GM23338 (cell line): Measurements from ENCODE around the gene ZNF335. TPM values are rescaled to one million over a fixed set of nuclear protein-coding genes. Genes with fewer than 3 reads are reported as not detected.
A peak's percentile ranks its signal among the peaks of the same experiment; 100 is the strongest.

Source experiments
- ATAC-seq: fragments of 200-7000 bp; cut with Tn5 transposase; 3 replicates; pipeline ENCODE4 v1.9.1; 2020
- DNase-seq: peaks from one replicate; pipeline ENCODE4 v3.0.0-alpha.2; 2015; ENCODE audit warnings: low spot score
- H2AFZ ChIP-seq: fragments of 200-600 bp; sonication (generic); 2 replicates; pipeline ENCODE4 v1.8.0; 2016; ENCODE audit warnings: antibody characterized with exemption, mild to moderate bottlenecking, moderate library complexity
- H3F3A ChIP-seq: fragments of 200-600 bp; sonication (generic); replicated peaks from 2 replicates; pipeline ENCODE4 v1.8.0; 2017; ENCODE audit warnings: antibody characterized with exemption, mixed run types, low read depth
- H3K27ac ChIP-seq: fragments of 200-600 bp; sonication (generic); 2 replicates; pipeline ENCODE4 v1.6.1; 2016; ENCODE audit warnings: low read depth
- H3K27me3 ChIP-seq: fragments of 200-600 bp; sonication (generic); 2 replicates; pipeline ENCODE4 v1.8.0; 2016; ENCODE audit warnings: mild to moderate bottlenecking, mixed run types, moderate library complexity; ENCODE audit not compliant: insufficient read depth
- H3K36me3 ChIP-seq: fragments of 200-600 bp; sonication (generic); 2 replicates; pipeline ENCODE4 v1.8.0; 2016; ENCODE audit warnings: mild to moderate bottlenecking; ENCODE audit not compliant: insufficient read depth
- H3K4me1 ChIP-seq: fragments of 200-600 bp; sonication (generic); 2 replicates; pipeline ENCODE4 v1.8.0; 2016; ENCODE audit warnings: mild to moderate bottlenecking, moderate library complexity; ENCODE audit not compliant: insufficient read depth
- H3K4me2 ChIP-seq: fragments of 200-600 bp; sonication (generic); 2 replicates; pipeline ENCODE4 v1.7.1; 2017; ENCODE audit warnings: mixed run types
- H3K4me3 ChIP-seq: fragments of 200-600 bp; sonication (generic); 2 replicates; pipeline ENCODE4 v1.6.1; 2016; ENCODE audit warnings: mixed run types
- H3K79me2 ChIP-seq: fragments of 200-600 bp; sonication (generic); replicated peaks from 2 replicates; pipeline ENCODE4 v1.8.0; 2017; ENCODE audit warnings: mild to moderate bottlenecking; ENCODE audit not compliant: insufficient read depth
- H3K9me2 ChIP-seq: fragments of 200-600 bp; sonication (generic); 2 replicates; pipeline ENCODE4 v1.8.0; 2017; ENCODE audit not compliant: insufficient read depth
- H4K20me1 ChIP-seq: fragments of 200-600 bp; sonication (generic); replicated peaks from 2 replicates; pipeline ENCODE4 v1.8.0; 2017; ENCODE audit warnings: mild to moderate bottlenecking; ENCODE audit not compliant: insufficient read depth
- H3K27ac Mint-ChIP-seq: 2 replicates; pipeline ENCODE4 v1.8.0; 2020; ENCODE audit warnings: inconsistent platforms, mild to moderate bottlenecking, moderate library complexity, mixed read lengths
- H3K27me3 Mint-ChIP-seq: 3 replicates; pipeline ENCODE4 v1.8.0; 2022; ENCODE audit warnings: low read depth, mild to moderate bottlenecking, moderate library complexity, mixed read lengths, inconsistent platforms; ENCODE audit not compliant: insufficient read depth, poor library complexity
- H3K36me3 Mint-ChIP-seq: 3 replicates; pipeline ENCODE4 v1.8.0; 2021; ENCODE audit warnings: low read depth, mild to moderate bottlenecking, inconsistent platforms, moderate library complexity, mixed read lengths
- H3K4me1 Mint-ChIP-seq: 3 replicates; pipeline ENCODE4 v1.8.0; 2020; ENCODE audit warnings: mild to moderate bottlenecking, inconsistent platforms, mixed read lengths
- H3K4me3 Mint-ChIP-seq: 3 replicates; pipeline ENCODE4 v1.8.0; 2021; ENCODE audit warnings: moderate library complexity, mild to moderate bottlenecking, inconsistent platforms, mixed read lengths
- H3K9me3 Mint-ChIP-seq: 3 replicates; pipeline ENCODE4 v1.8.0; 2020; ENCODE audit warnings: moderate library complexity, mild to moderate bottlenecking, inconsistent platforms, mixed read lengths
- CREB1 ChIP-seq: fragments of 250-450 bp; sonication (Bioruptor Pico); IDR thresholded peaks from 2 replicates; pipeline ENCODE4 v1.5.0; 2020; ENCODE audit warnings: low read depth, mild to moderate bottlenecking, moderate library complexity
- CTCF ChIP-seq, 2 experiments: fragments of 200-600 bp in 1 of 2; sonication (generic) in 1 of 2; conservative IDR thresholded peaks; 2 replicates each; pipeline versions ENCODE4 v1.5.1 to v1.6.1; 2016 to 2017; ENCODE audit warnings: antibody characterized with exemption in 2 of 2, low read depth in 2 of 2, mild to moderate bottlenecking in 2 of 2, moderate library complexity in 1 of 2
- EZH2 ChIP-seq: fragments of 200-600 bp; sonication (generic); IDR thresholded peaks from one replicate; pipeline ENCODE4 v1.8.0; 2017; ENCODE audit warnings: antibody characterized with exemption, mild to moderate bottlenecking, low read depth; ENCODE audit not compliant: unreplicated experiment
- JUNB ChIP-seq: IDR thresholded peaks from one replicate; pipeline ENCODE4 v1.6.1; 2016; ENCODE audit warnings: antibody characterized with exemption; ENCODE audit not compliant: unreplicated experiment
- REST ChIP-seq: IDR thresholded peaks from one replicate; pipeline ENCODE4 v1.6.1; 2018; ENCODE audit warnings: antibody characterized with exemption; ENCODE audit not compliant: unreplicated experiment
- ZNF114 ChIP-seq: fragments of 250-450 bp; sonication (Bioruptor Pico); IDR thresholded peaks from 2 replicates; pipeline ENCODE4 v1.5.0; 2020; ENCODE audit warnings: mild to moderate bottlenecking, moderate library complexity
- ZNF462 ChIP-seq: fragments of 250-450 bp; sonication (Bioruptor Pico); IDR thresholded peaks from 2 replicates; pipeline ENCODE4 v1.5.0; 2020; ENCODE audit warnings: mild to moderate bottlenecking, moderate library complexity
- polyA plus RNA-seq: library from polyadenylated mRNA; unstranded; fragments of >200 nt; fragmentation: Nextera tagmentation; extraction: Ambion mirVana; gene quantifications from 2 replicates; pipeline ENCODE4 v1.2.1, GENCODE V29; 2016
- total RNA-seq: library from RNA; depleted of rRNA; stranded (reverse); fragments of >200 nt; shearing (Covaris generic); gene quantifications from 2 replicates; pipeline ENCODE4 v1.2.3, GENCODE V29; 2014

Gene ZNF335
- total and polyA plus RNA-seq, 2 experiments from 2014 or later: 7.4 to 24.2 TPM

- Histone ChIP-seq H3K27ac (no peak overlapping the region), H3K36me3 (peaks cover 23% of the 10 kb centered on the region)
- H3K36me3 Mint-ChIP-seq: peaks cover 84% of the 10 kb centered on the region
Measured at GRCh38 chr20:45904583-45905504, 67.2 kb downstream of the ZNF335 start.

DNA sequence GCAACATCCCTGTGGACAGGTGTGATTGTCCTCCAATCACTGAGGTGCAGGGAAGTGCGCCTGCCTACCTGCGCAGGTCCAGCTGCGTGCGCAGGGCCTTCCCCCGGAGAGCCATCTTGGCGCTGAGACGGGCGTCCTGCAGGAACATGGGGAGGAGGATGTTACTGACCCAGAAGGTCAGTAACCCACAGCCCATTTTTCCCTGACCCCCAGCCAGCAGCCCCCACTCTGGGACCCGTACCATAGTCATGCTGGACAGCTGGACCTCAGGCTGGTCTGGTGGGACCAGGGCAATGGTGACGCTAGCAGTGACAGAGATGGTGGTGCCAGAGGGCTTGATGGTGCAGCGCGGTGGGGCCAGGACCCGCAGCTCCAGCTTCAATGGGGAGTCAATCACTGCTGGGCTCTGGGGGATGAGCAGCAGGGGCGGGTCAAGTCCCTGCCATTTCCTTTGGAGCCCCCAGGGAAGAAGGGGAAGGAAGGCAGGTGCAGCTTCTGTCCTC lies 69.8 kb downstream of the ZNF335 start:
- Histone ChIP-seq H4K20me1 (peaks cover 20% of the 10 kb centered on the region), H3K4me1 (no peaks in the 10 kb centered on the region), H3K27ac (no peak overlapping the region), H3K27me3 (no peaks in the 10 kb centered on the region), H3K9me2 (no peaks in the 10 kb centered on the region), H3K4me3 (no peak overlapping the region), H3K4me2 (no peak overlapping the region), H3F3A (0 out of 2 replicates have a peak, but pooled peaks cover 5% of the 10 kb centered on the region), H3K36me3 (peaks cover 21% of the 10 kb centered on the region), H2AFZ (no peak overlapping the region), H3K79me2 (no peaks in the 10 kb centered on the region)
- DNase-seq (no peak), ATAC-seq (no peak)
- Mint-ChIP-seq H3K4me1 (peaks cover 3% of the 10 kb centered on the region; the same call in 1 of the 3 replicates), H3K9me3 (no peaks in the 10 kb centered on the region; the same call in 2 of the 3 replicates), H3K4me3 (no peak overlapping the region), H3K36me3 (peaks cover 80% of the 10 kb centered on the region), H3K27ac (no peak overlapping the region), H3K27me3 (peaks cover 31% of the 10 kb centered on the region)
- TF ChIP-seq CTCF (conservative IDR thresholded peaks at IDR 0.05; ENCODE audit: low read depth in 2 of 2): no peak
- no peak for TF ChIP-seq CREB1 (CRISPR knock-in tag)
- no peak for TF ChIP-seq JUNB
- TF ChIP-seq ZNF114 (CRISPR knock-in tag): no peak
- no peak for TF ChIP-seq REST
- no peak for TF ChIP-seq ZNF462 (CRISPR knock-in tag)

More at GRCh38 chr20:45904583-45905504, 67.2 kb downstream of the ZNF335 start:
- no peaks in the 10 kb centered on the region for H3K9me2 ChIP-seq
- no peak for TF ChIP-seq EZH2
- 0 out of 2 replicates have a peak, but pooled peaks cover 5% of the 10 kb centered on the region for H3F3A ChIP-seq
- H4K20me1 ChIP-seq: peaks cover 25% of the 10 kb centered on the region
- Mint-ChIP-seq H3K27ac (no peak overlapping the region), H3K27me3 (peaks cover 25% of the 10 kb centered on the region), H3K4me1 (peaks cover 6% of the 10 kb centered on the region; the same call in 2 of the 3 replicates), H3K4me3 (no peak overlapping the region), H3K9me3 (no peaks in the 10 kb centered on the region; the same call in 2 of the 3 replicates)
- DNase-seq (no peak), ATAC-seq (peak; percentile 41; the same call in 2 of the 3 replicates)
- H3K4me3 ChIP-seq: no peak overlapping the region
- peaks cover 6% of the 10 kb centered on the region for H3K79me2 ChIP-seq
- H3K4me1 ChIP-seq: no peaks in the 10 kb centered on the region; the same call in 1 of the 2 replicates
- H2AFZ ChIP-seq: no peak overlapping the region
- no peaks in the 10 kb centered on the region for H3K27me3 ChIP-seq
- no peak overlapping the region for H3K4me2 ChIP-seq
